DOHH2 (cell line): ENCODE results near the gene PXN.
A peak's percentile ranks its signal among the peaks of the same experiment; 100 is the strongest.

Experiments used
- H3F3A ChIP-seq: fragments of 200-600 bp; sonication (generic), shearing (Covaris generic); 2 replicates; pipeline ENCODE4 v1.6.0; 2016; ENCODE audit warnings: antibody characterized with exemption, mild to moderate bottlenecking; ENCODE audit not compliant: control insufficient read depth, insufficient read depth
- H3K27ac ChIP-seq: fragments of 200-600 bp; sonication (generic); 2 replicates; pipeline ENCODE4 v1.5.1; 2014; ENCODE audit warnings: low read depth, mild to moderate bottlenecking, low read length, moderate library complexity
- H3K27me3 ChIP-seq: fragments of 200-600 bp; sonication (generic); 2 replicates; pipeline ENCODE4 v1.6.1; 2014; ENCODE audit warnings: mild to moderate bottlenecking, low read length, mixed read lengths; ENCODE audit not compliant: control insufficient read depth
- H3K36me3 ChIP-seq: fragments of 200-600 bp; sonication (generic); 2 replicates; pipeline ENCODE4 v1.6.1; 2014; ENCODE audit warnings: mild to moderate bottlenecking, low read length, moderate library complexity, mixed read lengths; ENCODE audit not compliant: control insufficient read depth
- H3K4me1 ChIP-seq: fragments of 200-600 bp; sonication (generic); 2 replicates; pipeline ENCODE4 v1.6.1; 2014; ENCODE audit warnings: mild to moderate bottlenecking, low read length, mixed read lengths; ENCODE audit not compliant: control insufficient read depth
- H3K4me2 ChIP-seq: fragments of 200-600 bp; sonication (generic); 2 replicates; pipeline ENCODE4 v1.6.0; 2014; ENCODE audit warnings: mild to moderate bottlenecking, low read length, moderate library complexity
- H3K4me3 ChIP-seq: fragments of 200-600 bp; sonication (generic); 2 replicates; pipeline ENCODE4 v1.5.1; 2014; ENCODE audit warnings: mild to moderate bottlenecking, low read length, mixed read lengths
- H3K79me2 ChIP-seq: fragments of 200-600 bp; sonication (generic); 2 replicates; pipeline ENCODE4 v1.6.1; 2014; ENCODE audit warnings: mild to moderate bottlenecking, low read length, mixed read lengths; ENCODE audit not compliant: control insufficient read depth
- H3K9me2 ChIP-seq: fragments of 200-600 bp; sonication (generic); replicated peaks from 2 replicates; pipeline ENCODE4 v1.6.1; 2014; ENCODE audit warnings: mild to moderate bottlenecking, low read length, mixed read lengths; ENCODE audit not compliant: control insufficient read depth
- H3K9me3 ChIP-seq: fragments of 200-600 bp; sonication (generic); 2 replicates; pipeline ENCODE4 v1.6.1; 2014; ENCODE audit warnings: antibody characterized with exemption, low read length, mixed read lengths; ENCODE audit not compliant: control insufficient read depth, insufficient read depth
- H4K20me1 ChIP-seq: fragments of 200-600 bp; sonication (generic); 2 replicates; pipeline ENCODE4 v1.6.0; 2014; ENCODE audit warnings: low read depth, mild to moderate bottlenecking, antibody characterized with exemption, low read length, moderate library complexity; ENCODE audit not compliant: control insufficient read depth, insufficient read depth
- EZH2phosphoT487 ChIP-seq: fragments of 200-600 bp; sonication (generic); IDR thresholded peaks from 2 replicates; pipeline ENCODE4 v1.6.1; 2017; ENCODE audit warnings: borderline replicate concordance, mild to moderate bottlenecking, antibody characterized with exemption, low read length, moderate library complexity, mixed read lengths
- TF ChIP-seq, protein P1 (sequence below): fragments of 200-600 bp; sonication (generic); IDR thresholded peaks from one replicate; pipeline ENCODE4 v1.5.1; 2014; ENCODE audit warnings: antibody characterized with exemption, mild to moderate bottlenecking, low read depth, low read length; ENCODE audit not compliant: poor library complexity, severe bottlenecking

Gene PXN

DNA sequence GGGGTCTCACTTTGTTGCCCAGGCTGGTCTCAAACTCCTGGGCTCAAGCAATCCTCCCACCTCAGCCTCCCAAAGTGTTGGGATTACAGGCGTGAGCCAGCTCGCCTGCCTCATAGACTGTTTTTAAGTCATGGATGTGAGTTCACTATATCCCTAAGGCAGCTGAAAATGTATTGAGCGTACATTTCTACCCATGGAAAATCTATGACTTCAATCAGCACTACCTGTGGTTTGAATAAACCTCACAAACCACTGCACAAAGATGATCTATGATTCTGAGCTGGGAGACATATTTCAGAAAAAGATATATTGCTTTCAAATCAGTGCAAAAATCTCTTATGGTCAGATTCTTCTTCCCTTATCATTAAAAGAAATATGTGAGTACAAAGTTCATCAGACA lies 93.5 kb downstream of the PXN start:
- Histone ChIP-seq H3K79me2 (peaks cover 4% of the 10 kb centered on the region; the same call in 1 of the 2 replicates), H3K4me1 (peaks cover 19% of the 10 kb centered on the region), H3K4me3 (no peak overlapping the region), H3K4me2 (no peak overlapping the region), H3K27me3 (no peaks in the 10 kb centered on the region), H3K36me3 (peaks cover 86% of the 10 kb centered on the region), H3K9me3 (no peaks in the 10 kb centered on the region), H3F3A (peaks cover 23% of the 10 kb centered on the region), H4K20me1 (no peaks in the 10 kb centered on the region; the same call in 1 of the 2 replicates), H3K27ac (no peak overlapping the region), H3K9me2 (no peaks in the 10 kb centered on the region)
- TF ChIP-seq, protein P1, sequence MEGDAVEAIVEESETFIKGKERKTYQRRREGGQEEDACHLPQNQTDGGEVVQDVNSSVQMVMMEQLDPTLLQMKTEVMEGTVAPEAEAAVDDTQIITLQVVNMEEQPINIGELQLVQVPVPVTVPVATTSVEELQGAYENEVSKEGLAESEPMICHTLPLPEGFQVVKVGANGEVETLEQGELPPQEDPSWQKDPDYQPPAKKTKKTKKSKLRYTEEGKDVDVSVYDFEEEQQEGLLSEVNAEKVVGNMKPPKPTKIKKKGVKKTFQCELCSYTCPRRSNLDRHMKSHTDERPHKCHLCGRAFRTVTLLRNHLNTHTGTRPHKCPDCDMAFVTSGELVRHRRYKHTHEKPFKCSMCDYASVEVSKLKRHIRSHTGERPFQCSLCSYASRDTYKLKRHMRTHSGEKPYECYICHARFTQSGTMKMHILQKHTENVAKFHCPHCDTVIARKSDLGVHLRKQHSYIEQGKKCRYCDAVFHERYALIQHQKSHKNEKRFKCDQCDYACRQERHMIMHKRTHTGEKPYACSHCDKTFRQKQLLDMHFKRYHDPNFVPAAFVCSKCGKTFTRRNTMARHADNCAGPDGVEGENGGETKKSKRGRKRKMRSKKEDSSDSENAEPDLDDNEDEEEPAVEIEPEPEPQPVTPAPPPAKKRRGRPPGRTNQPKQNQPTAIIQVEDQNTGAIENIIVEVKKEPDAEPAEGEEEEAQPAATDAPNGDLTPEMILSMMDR, result no peak
- no peak for TF ChIP-seq EZH2phosphoT487

DNA sequence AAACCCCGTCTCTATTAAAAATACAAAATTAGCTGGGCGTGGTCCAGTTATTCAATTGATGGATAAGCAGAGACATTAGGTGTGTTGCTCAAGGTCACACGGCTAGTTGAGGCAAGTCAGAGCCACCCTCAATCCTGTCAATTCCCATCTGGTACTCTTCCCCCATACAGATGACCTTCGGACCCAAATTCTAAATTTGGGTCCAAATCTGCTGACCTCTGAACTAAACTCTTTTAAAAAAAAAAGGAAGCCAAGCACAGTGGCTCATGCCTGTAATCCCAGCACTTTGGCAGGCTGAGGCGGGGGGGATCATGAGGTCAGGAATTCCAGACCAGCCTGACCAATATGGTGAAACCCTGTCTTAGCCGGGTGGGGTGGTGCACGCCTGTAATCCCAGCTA lies 94.9 kb downstream of the PXN start:
- Histone ChIP-seq H3K4me1 (peaks cover 32% of the 10 kb centered on the region), H4K20me1 (no peaks in the 10 kb centered on the region), H3K9me3 (no peaks in the 10 kb centered on the region), H3K36me3 (peaks cover 76% of the 10 kb centered on the region), H3K4me2 (no peak overlapping the region), H3K4me3 (no peak overlapping the region), H3K27me3 (no peaks in the 10 kb centered on the region), H3K79me2 (peaks cover 6% of the 10 kb centered on the region), H3K27ac (no peak overlapping the region), H3K9me2 (no peaks in the 10 kb centered on the region), H3F3A (peaks cover 29% of the 10 kb centered on the region)
- no peak for TF ChIP-seq EZH2phosphoT487
- TF ChIP-seq, protein P1, result no peak

DNA sequence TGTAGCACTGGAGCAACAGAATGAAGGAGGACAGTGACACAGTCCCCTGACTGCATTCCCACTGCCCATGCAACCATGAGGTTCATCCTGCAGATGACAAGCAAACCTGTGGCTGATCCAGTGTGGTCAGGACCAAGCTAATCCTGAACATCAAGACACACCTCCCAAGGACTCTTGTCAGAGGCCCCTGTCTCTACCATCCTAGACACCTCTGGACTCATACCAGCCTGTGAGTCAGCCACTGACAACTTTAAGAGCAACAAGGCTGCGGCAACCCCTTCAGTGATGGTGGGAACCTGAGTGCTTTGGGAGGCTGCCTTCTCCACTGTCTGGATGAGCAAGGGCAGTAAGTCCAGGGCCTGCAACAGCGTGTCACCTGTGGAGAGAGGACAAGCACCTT lies 95.6 kb downstream of the PXN start:
- no peaks in the 10 kb centered on the region for H3K27me3 ChIP-seq
- peaks cover 76% of the 10 kb centered on the region for H3K36me3 ChIP-seq
- no peak overlapping the region for H3K4me3 ChIP-seq
- H3K9me2 ChIP-seq, result no peaks in the 10 kb centered on the region
- H3K79me2 ChIP-seq, result peaks cover 11% of the 10 kb centered on the region
- peaks cover 39% of the 10 kb centered on the region for H3K4me1 ChIP-seq
- no peaks in the 10 kb centered on the region for H3K9me3 ChIP-seq
- no peak for TF ChIP-seq EZH2phosphoT487
- TF ChIP-seq, protein P1, result no peak
- peak overlapping the region; percentile 9; the same call in 1 of the 2 replicates for H3K27ac ChIP-seq
- H3K4me2 ChIP-seq, result no peak overlapping the region
- no peaks in the 10 kb centered on the region for H4K20me1 ChIP-seq
- H3F3A ChIP-seq, result peaks cover 34% of the 10 kb centered on the region
